Measurements from ENCODE around the gene ALDH1L1. TPM values are rescaled to one million over a fixed set of nuclear protein-coding genes. Genes with fewer than 3 reads are reported as not detected.
A peak's percentile ranks its signal among the peaks of the same experiment; 100 is the strongest.

Gene ALDH1L1
- total and polyA plus RNA-seq, 2 of the 8 experiments (the other 6 are each of a cell fraction or from before 2014, with no cell fraction given), result 0.98 to 1.6 TPM

DNA sequence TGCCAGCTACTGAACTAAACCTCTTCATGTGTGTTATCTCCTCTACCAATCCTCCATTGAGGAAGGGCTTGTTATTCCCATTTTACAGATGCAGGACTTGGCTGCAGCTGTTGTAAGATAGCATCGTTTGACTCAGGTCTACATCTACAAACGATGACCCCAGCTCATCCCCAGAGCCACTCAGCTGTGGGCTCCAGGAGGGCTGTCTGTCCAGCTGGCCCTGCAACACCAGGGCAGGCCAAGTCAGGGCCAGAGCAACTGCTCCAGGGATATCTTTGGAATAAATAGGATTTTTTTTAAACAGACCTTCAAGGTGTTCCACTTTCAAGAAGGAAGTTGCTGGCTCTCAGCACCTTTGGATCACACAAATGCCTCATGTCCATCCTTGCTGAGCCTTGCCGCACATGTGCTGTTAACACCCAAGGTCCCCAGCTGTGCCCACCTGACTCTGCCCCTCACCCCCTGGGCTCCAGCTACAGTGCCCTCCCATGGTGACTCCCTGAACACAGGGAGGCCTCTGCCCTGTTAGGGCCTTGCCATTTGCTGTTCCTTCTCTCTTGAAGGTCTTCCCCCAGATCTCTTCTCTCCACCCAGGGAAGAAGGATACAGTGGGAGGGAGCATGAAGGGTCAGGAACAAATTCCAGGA lies 31.0 kb downstream of the ALDH1L1 start:
- no peak overlapping the region for H4K91ac ChIP-seq (replicated peaks; ENCODE audit: insufficient read length, low read length)
- no peaks in the 10 kb centered on the region for H3K79me2 ChIP-seq (ENCODE audit: control insufficient read depth in 1 of 2, insufficient read depth in 2 of 2, low read length in 2 of 2)
- ChIA-PET CTCF (ENCODE audit: partially characterized antibody) (interaction anchor here (0.6 to 7.1 kb wide), 7 partner anchors 16 to 247 kb away, joined by 3 to 58 read pairs (median 5); no protein-coding TSS in a partner anchor), POLR2A (ENCODE audit: partially characterized antibody) (interaction anchor here (1.1 kb wide), 1 partner anchor 25 kb away, joined by 3 read pairs; no protein-coding TSS in a partner anchor)
- no peaks in the 10 kb centered on the region for H3K23me2 ChIP-seq (ENCODE audit: low read depth, low read length)
- no peak overlapping the region for H3K4me3 ChIP-seq (ENCODE audit: extremely low read depth in 1 of 4, insufficient read depth in 2 of 4, low read depth in 3 of 4, low read length in 4 of 4)
- H2AFZ ChIP-seq (ENCODE audit: low read length), result no peak overlapping the region
- H4K8ac ChIP-seq (ENCODE audit: extremely low read depth, insufficient read depth, low read length), result no peak overlapping the region
- no peak overlapping the region for H3K4ac ChIP-seq (replicated peaks; ENCODE audit: insufficient read length, low read depth, low read length)
- no peak overlapping the region for H3K14ac ChIP-seq (ENCODE audit: insufficient read length)
- no peaks in the 10 kb centered on the region for H3K9me3 ChIP-seq (ENCODE audit: insufficient read depth in 2 of 2, low read depth in 1 of 2, low read length in 1 of 2)
- no peak for FAIRE-seq
- H3K4me2 ChIP-seq (ENCODE audit: insufficient read depth in 1 of 2, low read depth in 2 of 2, low read length in 2 of 2), result no peak overlapping the region
- H3K36me3 ChIP-seq (ENCODE audit: control insufficient read depth in 2 of 4, insufficient read depth in 4 of 4, low read length in 3 of 4), result no peaks in the 10 kb centered on the region
- no peak overlapping the region for H2BK5ac ChIP-seq (ENCODE audit: low read depth, low read length)
- H3K4me1 ChIP-seq (replicated peaks in 1 of 4; ENCODE audit: control insufficient read depth in 3 of 4, insufficient read depth in 4 of 4, low read length in 3 of 4), result no peaks in the 10 kb centered on the region
- H3K23ac ChIP-seq (ENCODE audit: insufficient read length), result no peak overlapping the region
- H3K79me1 ChIP-seq (ENCODE audit: low read depth, low read length), result no peaks in the 10 kb centered on the region
- no peak overlapping the region for H3K9ac ChIP-seq (replicated peaks in 1 of 4; ENCODE audit: extremely low read depth in 1 of 4, low read depth in 3 of 4, low read length in 3 of 4)
- no peak overlapping the region for H2AK5ac ChIP-seq (ENCODE audit: low read depth, low read length)
- H3K18ac ChIP-seq (ENCODE audit: extremely low read depth, low read length), result no peak overlapping the region
- no peak overlapping the region for H3K56ac ChIP-seq (replicated peaks; ENCODE audit: insufficient read length, low read depth, low read length)
- peak in 1 of 2 experiments; percentile 26 for DNase-seq (ENCODE audit: low read depth in 1 of 2, low spot score in 2 of 2)
- no peak overlapping the region for H2BK20ac ChIP-seq (ENCODE audit: low read length)
- H2BK120ac ChIP-seq (replicated peaks; ENCODE audit: low read depth, low read length), result no peak overlapping the region
- H2BK15ac ChIP-seq (ENCODE audit: low read length), result no peak overlapping the region
- H2BK12ac ChIP-seq (ENCODE audit: low read depth, low read length), result no peak overlapping the region
- H4K5ac ChIP-seq (ENCODE audit: insufficient read length, low read depth, low read length), result no peak overlapping the region
- no peaks in the 10 kb centered on the region for H4K20me1 ChIP-seq (replicated peaks in 1 of 2; ENCODE audit: control insufficient read depth in 1 of 2, insufficient read depth in 2 of 2, low read length in 2 of 2)
- no peak overlapping the region for H3K27ac ChIP-seq (ENCODE audit: low read depth, low read length)
- WGBS, 2 experiments (ENCODE audit: extremely low coverage in 1 of 2, insufficient coverage in 1 of 2, insufficient read length in 1 of 2, insufficient replicate concordance in 2 of 2, low coverage in 1 of 2, low lambda C conversion rate in 2 of 2, missing lambda C conversion rate in 1 of 2), result 96% methylated on average over 3 of the region's 3 CpGs; no CpG with 5 or more reads in 1 of the 2 experiments
- no peaks in the 10 kb centered on the region for H3K27me3 ChIP-seq (replicated peaks in 1 of 4; ENCODE audit: control insufficient read depth in 3 of 4, extremely low read depth in 1 of 4, insufficient read depth in 3 of 4, low read length in 3 of 4)
- TF ChIP-seq RFX5 (IDR thresholded peaks at IDR 0.05; ENCODE audit: borderline replicate concordance, low read depth, low read length), result no peak
- no peak for TF ChIP-seq YY1 (IDR thresholded peaks at IDR 0.05; ENCODE audit: low read depth, low read length)
- no peak for TF ChIP-seq PHF8 (conservative IDR thresholded peaks at IDR 0.05; ENCODE audit: low read depth, low read length)
- no peak for TF ChIP-seq SRF (IDR thresholded peaks at IDR 0.05; ENCODE audit: low read depth, low read length)
- TF ChIP-seq, protein P1, sequence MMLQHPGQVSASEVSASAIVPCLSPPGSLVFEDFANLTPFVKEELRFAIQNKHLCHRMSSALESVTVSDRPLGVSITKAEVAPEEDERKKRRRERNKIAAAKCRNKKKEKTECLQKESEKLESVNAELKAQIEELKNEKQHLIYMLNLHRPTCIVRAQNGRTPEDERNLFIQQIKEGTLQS (IDR thresholded peaks at IDR 0.05; ENCODE audit: insufficient read depth, low read depth, low read length), result no peak
- TF ChIP-seq SAP30 (IDR thresholded peaks at IDR 0.05; ENCODE audit: insufficient read depth, insufficient replicate concordance, low read length), result no peak
- TF ChIP-seq RAD21 (IDR thresholded peaks at IDR 0.05 in 1 of 2, conservative IDR thresholded peaks at IDR 0.05 in 1 of 2; ENCODE audit: low read depth in 2 of 2, low read length in 2 of 2), result no peak
- no peak for TF ChIP-seq EP300 (IDR thresholded peaks at IDR 0.05; ENCODE audit: borderline replicate concordance in 1 of 2, low read depth in 2 of 2, low read length in 2 of 2)
- TF ChIP-seq ZNF274 (IDR thresholded peaks at IDR 0.05; ENCODE audit: borderline replicate concordance, extremely low read depth, low read length), result no peak
- TF ChIP-seq TAF1 (IDR thresholded peaks at IDR 0.05; ENCODE audit: low read depth, low read length), result no peak
- no peak for TF ChIP-seq CTBP2 (IDR thresholded peaks at IDR 0.05; ENCODE audit: borderline replicate concordance, insufficient read depth, insufficient read length, low read length)
- no peak for TF ChIP-seq SP4 (IDR thresholded peaks at IDR 0.05; ENCODE audit: low read length)
